HG03442 (cell line): ENCODE results near the gene CNTN1.

Source experiments
- ATAC-seq: cut with Tn5 transposase; IDR thresholded peaks from one replicate; pipeline ENCODE4 v1.9.1; 2021; ENCODE audit warnings: mild to moderate bottlenecking, moderate library complexity; ENCODE audit not compliant: unreplicated experiment

Gene CNTN1

DNA sequence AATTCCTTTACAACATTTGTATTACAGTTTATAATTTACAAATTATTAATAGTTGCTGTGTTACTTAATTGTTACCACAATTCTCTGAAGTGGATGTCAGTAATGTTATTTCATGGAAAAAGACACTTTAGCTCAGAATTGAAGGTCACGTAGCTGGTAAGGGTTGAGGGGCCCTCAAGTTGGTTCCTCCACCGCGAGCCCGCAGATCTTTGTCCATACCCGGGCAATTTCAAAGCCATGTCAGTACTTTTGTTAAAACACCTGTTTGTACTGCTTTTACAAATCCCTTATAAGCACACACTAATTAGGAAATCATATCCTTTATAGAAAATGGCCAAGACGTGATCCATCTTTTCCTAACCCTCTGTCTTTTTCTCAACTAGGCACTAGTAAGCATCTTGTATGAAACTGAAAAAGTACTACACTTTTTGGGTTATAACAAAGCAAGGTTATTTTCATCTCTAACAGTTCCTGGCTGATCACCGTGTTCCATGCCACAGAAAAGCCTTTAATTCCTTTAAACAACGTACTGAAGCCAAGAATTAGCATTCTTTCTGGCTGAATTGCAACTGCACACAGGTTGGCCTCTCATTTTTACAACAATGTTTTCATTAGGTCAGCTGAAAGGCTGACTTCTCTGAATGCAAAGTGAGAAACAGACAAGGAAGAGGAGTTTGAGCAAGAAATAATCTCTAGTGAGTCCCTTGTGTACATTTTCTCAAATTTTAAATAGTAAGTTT is 76.1 kb downstream of the CNTN1 start:
- ATAC-seq = no peak

DNA sequence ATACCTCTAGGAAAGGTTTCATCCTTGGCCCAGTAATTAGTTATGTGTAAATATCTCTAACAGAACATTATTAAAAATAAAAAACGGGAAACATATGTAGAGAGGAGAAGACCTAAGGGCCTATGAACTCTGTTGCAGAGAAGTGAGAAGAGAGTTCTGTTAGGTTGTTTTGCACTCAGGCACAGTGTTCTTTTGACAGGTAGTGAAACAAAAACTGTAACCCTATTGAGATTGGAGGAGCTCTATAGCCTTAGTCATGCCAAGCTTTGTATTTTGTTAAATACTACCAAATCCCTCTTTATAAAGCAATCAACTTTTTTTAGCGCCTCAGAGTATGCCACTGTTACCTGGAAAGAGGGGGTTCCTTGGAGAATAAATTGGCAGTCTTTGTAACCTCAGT is 77.6 kb downstream of the CNTN1 start:
- ATAC-seq = no peak

DNA sequence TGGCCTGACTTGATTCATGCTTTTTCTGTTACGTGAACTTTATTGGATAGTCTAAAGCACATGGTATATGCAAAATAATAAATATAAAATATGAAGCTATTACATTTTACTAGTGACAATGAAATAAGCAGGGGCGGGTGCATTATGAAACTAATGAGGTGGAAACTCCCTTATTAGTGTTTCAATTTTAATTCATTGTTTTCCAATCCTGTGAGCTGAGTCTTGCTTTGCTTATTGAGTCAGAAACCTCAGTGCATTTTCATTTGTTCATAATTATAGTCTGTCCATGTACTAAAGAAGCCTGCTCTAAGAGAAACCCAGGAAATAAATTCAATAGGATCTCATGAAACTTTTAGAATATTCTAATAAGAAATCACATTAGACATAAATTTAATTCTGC is 78.5 kb downstream of the CNTN1 start:
- ATAC-seq = no peak

DNA sequence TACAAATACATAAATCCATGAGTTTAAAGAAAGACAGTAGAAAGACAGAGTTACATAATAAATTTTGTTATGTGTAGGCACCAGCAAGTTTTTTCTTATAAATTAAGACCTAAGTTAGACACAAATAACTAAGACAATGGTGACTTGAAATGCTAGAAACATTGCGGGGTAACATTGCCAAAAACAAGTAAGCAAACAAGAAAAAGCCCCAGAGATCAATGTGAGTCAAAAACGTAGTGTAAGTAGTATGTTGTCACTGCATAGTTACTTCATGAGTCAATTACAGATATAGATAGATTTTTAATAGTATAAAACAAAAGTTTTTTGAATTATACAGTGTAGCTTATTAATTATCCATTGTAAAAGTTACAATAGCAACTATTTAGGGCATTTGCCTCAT is 83.4 kb downstream of the CNTN1 start:
- no peak for ATAC-seq

DNA sequence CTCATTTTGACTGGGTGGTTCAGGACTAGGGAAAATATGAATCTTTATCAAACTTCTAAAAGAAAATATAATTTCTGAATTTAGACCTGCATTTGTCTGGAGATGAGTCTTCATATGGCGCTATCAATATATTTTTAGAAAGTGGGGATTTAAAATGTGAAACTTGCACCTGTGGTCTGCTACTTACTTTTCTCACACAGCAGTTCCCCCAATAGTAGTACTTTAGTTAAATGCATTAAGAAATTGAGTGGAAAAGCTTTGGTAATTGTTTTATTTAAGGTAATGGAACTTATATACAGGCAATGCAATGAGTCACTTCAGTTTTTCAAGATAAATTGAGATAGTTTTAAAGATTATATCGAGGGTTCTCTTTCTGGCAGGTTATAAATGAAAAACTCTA is 91.9 kb downstream of the CNTN1 start:
- no peak for ATAC-seq

DNA sequence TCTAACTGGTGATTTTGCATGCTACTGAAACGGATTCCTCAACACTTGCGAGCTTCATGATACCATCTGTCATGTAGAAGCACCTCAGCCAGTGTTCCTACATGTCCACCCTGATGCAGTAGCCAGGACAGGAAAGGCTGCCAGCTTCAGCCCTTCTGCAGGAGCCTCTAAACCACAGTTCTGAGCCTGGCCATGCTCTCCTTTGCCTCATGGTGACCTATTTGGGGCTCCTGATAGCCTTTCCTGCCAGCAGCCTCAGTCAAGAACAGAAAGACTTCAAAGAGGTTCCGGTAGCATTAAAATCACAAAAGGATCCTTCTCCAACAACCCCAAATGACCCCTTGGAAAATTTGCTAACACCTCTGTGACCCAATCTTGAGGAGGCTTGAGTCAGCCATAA is 96.0 kb downstream of the CNTN1 start:
- ATAC-seq = no peak

DNA sequence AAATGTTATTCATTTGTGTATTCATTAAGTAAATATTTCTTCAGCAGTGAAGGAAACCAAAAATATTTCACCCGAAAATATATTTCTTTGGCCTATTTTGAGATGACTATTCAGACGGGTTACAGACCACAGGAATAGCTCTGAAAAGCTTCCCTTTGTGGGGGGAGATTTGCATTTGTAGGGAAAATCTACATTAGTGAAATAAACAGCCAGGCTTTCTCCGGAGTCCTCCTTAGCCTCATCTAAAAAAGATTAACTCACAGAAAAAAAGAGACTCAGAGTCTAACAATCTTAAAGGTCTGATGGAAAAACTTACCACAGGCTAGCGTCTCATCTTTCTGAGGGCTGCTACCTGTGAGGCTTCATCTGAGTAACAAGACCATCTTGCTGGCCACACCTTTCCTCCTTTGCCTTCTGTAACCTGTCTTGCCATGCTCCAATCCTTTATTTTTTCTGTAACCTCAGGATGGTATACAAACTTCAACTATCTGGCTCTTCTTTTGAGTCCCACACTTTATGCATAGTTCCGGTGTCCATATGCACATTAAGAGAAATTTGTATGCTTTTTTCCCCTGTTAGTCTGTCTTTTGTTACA is 100.7 kb downstream of the CNTN1 start:
- ATAC-seq = no peak

DNA sequence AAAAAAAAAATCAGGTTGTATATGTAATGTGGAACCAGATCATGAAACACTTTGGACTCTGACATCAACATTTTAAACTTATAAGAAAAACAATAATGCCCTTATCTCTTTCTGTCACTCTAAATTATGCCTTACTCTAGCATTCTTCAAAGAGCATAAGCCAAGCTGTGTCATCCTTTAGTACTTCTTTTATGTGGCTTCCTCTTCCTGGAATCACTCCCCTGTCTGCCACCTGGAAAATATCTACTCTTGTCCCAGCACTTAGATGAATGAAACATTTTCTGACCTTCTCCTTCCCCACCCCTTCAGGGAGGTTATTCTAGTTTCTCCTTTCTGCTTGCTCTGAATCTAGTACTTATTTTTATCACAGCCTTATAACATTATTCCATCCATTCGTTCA is 101.2 kb downstream of the CNTN1 start:
- ATAC-seq = no peak

DNA sequence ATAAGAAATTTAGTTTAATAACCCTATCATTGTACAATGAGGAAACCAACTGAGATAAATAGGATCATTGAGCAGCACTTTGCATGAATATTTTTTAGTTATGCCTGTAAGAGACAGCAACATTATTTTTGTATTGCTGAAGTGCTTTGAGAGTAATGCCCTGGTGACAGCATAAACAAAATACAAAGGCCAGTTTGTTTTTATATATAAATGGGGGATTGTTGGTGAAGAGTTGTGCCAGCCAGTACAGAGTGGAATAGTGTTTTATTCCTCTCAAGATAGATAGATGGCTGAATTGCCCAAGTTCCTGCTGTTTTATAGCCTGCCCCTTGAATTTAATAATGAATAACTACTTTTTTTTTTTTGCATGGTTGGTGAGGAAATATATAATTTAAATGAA is 101.8 kb downstream of the CNTN1 start:
- ATAC-seq = no peak

DNA sequence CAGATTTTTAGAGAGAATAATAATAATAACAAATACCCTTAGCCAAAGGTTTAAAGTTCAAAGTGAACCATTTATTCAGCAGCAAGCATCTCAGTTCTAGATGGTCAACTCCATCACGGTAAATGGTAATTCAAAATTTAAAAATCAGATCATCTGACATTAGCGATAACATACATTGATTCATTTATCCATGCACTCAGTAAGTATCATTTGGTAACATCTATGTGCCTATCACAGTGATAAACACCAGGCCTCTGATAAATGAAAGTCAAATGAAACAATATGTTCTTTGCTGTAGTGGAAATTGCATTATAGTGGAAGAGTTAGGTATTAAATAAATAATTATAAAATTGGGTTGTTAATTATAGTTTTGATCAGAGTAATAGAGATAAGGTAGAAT is 108.8 kb downstream of the CNTN1 start:
- ATAC-seq = no peak

DNA sequence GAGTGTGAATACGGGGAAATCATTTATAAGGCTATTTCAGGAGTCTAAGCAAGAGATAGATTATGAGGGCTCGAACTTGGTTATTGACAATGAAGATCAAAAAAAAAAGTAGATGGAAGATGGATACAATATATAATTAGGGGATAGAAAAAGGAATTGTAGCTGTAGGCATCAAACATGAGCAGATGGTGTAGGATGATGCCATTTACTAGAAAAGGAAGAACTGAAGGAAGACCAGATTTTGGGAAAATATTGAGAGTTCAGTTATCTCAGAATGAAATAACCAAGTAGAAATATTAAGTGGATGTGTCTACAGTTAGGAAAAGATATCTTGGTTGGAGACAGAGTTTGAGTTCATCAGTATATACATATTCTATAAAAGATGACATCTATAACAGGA is 109.6 kb downstream of the CNTN1 start:
- ATAC-seq = no peak

DNA sequence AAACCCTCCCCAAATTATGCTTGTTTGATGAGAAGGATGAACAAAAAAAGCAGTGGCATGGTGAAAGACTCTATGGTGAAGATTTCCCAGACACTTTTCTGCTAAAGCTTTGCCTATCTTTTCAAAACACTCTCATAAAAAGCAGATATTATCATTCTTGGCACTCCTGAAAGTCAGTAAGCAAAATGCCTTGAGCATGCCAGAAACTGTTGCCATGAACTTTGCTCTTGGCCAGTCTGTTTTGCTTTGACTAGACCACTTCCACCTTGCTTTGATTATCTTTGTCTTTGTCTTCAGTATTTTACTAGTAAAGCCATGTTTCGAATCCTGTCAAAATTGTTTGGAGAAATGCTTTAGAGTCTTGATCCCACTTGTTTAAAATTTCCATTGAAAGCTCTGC is 110.4 kb downstream of the CNTN1 start:
- no peak for ATAC-seq

DNA sequence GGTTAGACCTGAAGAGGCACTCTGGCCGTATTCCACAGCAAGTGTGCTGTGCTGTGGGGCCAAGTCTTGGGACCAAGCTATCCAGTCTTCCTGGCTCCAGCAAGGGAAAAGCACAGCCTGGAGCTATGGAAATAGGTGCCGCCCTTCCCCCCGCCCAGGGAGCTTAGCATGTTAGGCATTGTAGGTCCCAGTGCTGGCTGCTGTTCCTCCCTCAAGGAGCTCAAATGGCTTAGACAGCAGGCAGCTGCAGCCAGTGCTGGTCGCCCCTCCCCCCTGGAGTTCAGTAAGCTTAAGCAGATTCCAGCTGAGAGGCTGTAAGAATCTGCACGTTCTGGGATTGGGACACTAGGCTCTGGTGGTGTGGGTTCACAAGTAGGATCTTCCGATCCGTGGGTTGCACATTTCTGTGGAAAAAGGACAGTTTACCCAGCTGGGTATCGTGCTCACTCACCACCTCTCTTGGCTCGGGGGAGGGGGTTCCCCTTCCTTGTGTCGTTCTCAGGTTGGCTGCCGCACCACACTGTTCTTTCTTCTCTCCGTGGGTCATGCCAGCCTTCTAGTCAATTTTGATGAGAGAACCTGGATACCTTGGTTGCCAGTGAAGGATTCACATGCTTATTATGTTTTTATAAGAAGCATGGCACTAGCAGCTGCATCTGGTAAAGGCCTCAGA is 127.3 kb downstream of the CNTN1 start:
- ATAC-seq = no peak

DNA sequence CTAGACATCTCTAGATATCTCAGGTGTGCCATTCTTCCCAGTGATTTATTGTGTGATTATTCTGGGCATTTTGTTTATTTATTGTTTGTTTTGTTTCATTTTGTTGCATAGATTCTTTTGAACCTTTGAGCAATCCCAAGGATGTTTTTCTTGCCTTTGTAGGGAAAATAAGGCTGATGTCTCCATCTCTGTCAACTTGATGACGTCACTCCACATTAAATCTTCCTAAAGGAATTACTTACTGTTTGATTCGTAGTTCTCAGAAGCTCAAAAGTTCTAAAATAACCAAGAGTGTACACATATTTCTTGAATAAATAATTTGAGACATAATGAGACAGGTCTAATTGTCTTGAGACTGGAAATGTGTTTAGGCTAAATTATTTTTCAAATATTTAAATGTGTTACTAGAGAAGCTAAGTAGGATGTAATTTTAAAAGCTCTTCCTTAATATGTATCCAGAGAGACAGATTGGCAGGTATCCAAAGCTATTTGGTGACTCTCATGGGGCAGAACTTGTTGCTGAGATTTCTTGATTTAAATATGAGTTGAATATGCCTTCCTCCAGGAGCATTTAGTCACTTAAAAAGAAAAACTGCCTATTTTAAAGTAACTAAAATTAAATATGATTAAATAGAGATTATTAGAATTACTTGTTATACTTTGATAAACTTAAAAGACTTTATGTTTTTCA is 128.7 kb downstream of the CNTN1 start:
- no peak for ATAC-seq

DNA sequence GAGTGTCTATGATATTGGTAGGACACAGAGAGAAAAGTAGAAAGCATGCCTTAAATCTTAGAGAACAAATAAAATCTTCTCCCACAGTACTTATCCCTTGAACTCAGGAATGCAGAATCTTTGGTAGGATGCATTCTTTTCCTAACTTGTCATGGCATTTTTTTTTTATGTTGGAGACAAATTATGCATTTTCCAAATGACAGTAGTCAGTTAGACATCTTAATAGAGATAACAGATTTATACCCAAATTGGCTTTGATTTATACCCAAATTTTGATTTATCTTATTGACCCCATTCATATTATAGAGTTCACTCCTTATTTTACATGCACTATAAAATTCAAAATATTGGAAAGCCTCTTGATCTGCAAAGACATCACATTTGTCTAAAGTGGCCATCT is 132.9 kb downstream of the CNTN1 start:
- ATAC-seq = no peak

DNA sequence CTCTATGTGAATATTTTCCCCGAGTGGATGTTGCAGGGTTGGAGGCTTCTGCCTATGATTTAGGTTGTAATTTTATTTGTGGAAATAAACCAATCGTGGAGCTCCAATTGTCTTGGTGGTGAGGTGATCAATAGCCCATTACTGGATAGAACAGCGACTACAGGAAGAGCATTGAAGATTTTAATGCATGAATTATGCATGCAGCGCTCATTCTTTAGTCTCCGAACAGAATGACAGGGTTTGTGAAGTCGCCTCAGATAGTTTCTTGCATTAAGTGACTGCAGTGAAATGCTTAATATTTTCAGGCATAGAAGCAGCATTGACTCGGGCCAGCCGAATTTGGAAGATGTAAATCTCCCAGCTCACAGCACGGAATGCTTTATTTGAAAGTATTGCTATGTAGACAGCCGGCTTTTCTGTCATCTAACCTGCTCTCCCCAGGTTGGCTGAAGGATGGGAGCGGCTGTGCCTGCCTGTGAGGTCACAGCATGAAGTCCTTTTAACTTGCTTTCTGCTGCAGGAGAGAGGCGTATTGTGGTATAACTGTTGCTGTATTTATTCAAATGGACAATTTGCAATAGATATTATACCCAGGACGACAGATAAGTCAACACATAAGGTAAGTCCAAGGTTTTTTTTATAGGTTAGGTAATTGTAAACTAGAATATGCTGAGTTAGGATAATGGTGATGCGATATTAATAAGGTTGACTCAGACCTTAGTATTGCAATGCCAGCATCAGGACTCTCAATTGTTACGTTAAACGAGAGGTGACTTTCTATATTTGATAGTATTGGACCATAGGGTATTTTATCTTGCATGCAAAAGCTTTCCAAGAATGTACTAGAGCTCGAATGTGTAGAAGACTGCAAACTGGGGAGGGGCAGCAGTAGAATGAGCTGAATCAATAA is 135.7 kb downstream of the CNTN1 start:
- ATAC-seq = no peak

DNA sequence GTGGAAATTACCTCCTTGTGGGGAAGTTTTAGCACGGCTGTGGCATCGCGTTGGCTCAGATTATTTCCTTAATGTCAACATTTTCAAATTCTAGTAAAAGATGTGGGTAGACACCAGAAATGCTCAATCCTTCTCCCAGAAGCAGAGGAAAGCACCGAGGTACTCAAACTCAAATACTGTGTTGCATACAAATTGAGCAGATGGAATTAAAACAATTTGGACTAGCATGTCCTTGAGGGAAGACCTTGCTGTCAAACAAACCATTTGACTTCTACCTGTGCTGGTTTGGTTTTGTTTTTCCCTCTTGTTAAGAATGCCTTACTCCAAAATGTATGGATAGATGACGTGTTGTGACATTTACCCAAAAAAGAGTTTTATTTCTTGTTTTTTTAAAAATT is 136.4 kb downstream of the CNTN1 start:
- no peak for ATAC-seq

DNA sequence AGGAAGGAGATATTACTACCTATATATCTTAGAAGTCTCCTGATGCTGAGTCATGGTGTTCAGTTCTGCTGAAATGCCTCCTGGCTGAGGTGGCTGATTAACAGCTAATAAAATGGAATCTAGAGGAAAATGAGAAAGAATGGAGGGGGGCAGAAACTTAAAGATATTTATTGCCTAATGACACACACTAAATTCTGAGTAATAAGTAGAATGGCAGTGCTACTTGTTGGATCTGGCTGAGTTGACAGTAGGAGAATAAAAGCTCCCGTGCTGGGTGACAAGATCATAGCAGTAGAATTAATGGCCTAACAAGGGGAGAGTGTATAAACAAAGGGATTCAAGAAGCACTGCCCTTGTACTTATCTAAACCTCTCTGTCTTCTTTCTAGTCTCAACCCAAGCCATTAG is 137.5 kb downstream of the CNTN1 start:
- no peak for ATAC-seq

DNA sequence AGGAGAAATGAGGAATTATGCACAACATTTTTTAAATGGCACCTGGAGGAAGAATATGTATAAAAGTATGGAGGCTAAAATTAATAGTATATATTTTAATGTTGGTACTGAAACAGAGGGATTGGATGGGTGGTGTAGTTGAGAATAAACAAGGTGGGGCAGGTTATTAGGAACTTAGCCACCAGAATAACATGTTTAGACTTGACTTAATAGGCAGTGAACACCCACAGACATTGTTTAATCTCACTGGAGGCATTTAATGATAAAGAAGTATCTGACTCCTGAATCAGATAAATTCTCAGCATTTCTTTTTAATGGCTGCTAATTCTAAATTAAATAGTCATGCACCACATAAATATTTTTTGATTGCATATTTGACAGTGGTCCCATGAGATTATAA is 139.7 kb downstream of the CNTN1 start:
- ATAC-seq = no peak

DNA sequence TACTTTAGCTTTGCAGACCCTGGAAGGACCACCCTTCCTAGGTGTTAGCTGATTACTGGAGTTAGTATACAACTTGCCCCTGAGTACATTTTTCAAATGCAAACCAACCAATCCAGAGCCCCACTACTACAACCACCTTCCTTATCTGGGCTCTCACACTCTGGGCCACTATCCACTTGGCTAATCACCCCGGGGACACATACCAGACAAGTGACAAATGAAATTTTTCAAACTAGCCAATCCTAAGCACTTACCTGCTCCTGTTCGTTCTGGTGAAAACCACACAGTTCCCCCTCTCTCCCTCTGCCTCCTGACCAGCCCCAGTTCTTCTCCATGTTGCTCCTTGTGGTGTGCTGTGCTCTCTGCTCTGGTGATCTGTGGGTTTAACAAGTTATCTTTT is 140.4 kb downstream of the CNTN1 start:
- no peak for ATAC-seq

DNA sequence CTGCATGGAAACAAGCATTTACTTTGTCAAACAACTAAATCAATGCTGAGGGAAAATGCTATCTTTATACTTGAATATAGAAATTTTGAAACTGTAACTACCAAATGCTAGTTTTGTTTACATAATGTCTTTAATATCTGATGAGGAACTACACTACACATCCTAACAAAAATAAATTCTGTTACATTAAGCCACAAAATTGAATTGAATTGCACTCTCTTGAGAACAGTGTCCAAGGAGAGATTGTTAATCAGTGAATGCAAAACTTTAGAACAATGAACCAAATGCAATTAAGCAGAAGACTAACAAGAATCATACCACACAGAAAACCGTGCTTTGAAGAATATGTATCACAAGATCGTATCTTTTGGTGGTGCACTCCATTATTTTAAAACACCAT is 141.6 kb downstream of the CNTN1 start:
- ATAC-seq = no peak
